ENCODE results near the gene SRPK2.

The SRPK2 gene

GRCh38 chr7:105285118-105285874 lies 103.4 kb downstream of the SRPK2 start:
- TF ChIP-seq CTCF (IDR thresholded peaks at IDR 0.05): no peak

GRCh38 chr7:105284014-105284413 lies 104.7 kb downstream of the SRPK2 start:
- TF ChIP-seq CTCF (IDR thresholded peaks at IDR 0.05): no peak

GRCh38 chr7:105281966-105282365 lies 106.8 kb downstream of the SRPK2 start:
- TF ChIP-seq CTCF (IDR thresholded peaks at IDR 0.05): no peak

- no peak for TF ChIP-seq CTCF (IDR thresholded peaks at IDR 0.05)
These were observed 109.1 kb downstream of the SRPK2 start for GRCh38 chr7:105279688-105280007.

GRCh38 chr7:105278973-105279687 lies 109.6 kb downstream of the SRPK2 start:
- no peak for TF ChIP-seq CTCF (IDR thresholded peaks at IDR 0.05)

GRCh38 chr7:105278565-105278964 lies 110.2 kb downstream of the SRPK2 start:
- TF ChIP-seq CTCF (IDR thresholded peaks at IDR 0.05): no peak

GRCh38 chr7:105277341-105277740 lies 111.4 kb downstream of the SRPK2 start:
- TF ChIP-seq CTCF (IDR thresholded peaks at IDR 0.05): no peak
